ACC112 (cell line): Measurements from ENCODE around the gene DLG1.
A peak's percentile ranks its signal among the peaks of the same experiment; 100 is the strongest.

Experiments used
- H2AFZ ChIP-seq: fragments of 200-600 bp; sonication (generic); one replicate; pipeline ENCODE4 v1.6.0; 2017; ENCODE audit warnings: antibody characterized with exemption, low read length; ENCODE audit not compliant: unreplicated experiment
- H3K27ac ChIP-seq: fragments of 200-600 bp; sonication (generic); 2 replicates; pipeline ENCODE4 v1.5.1; 2014; ENCODE audit warnings: low read depth, mild to moderate bottlenecking, antibody characterized with exemption, low read length, moderate library complexity
- H3K27me3 ChIP-seq: fragments of 200-600 bp; sonication (generic); 2 replicates; pipeline ENCODE4 v1.6.1; 2014; ENCODE audit warnings: mild to moderate bottlenecking, antibody characterized with exemption, low read length, moderate library complexity, mixed read lengths; ENCODE audit not compliant: insufficient read depth
- H3K36me3 ChIP-seq: fragments of 200-600 bp; sonication (generic); 2 replicates; pipeline ENCODE4 v1.6.1; 2016; ENCODE audit warnings: mild to moderate bottlenecking, antibody characterized with exemption, low read length, moderate library complexity, mixed read lengths; ENCODE audit not compliant: insufficient read depth
- H3K4me1 ChIP-seq: fragments of 200-600 bp; sonication (generic); one replicate; pipeline ENCODE4 v1.6.1; 2016; ENCODE audit warnings: low read length, mixed read lengths; ENCODE audit not compliant: insufficient read depth, unreplicated experiment, control insufficient read depth
- H3K4me3 ChIP-seq: fragments of 200-600 bp; sonication (generic); 2 replicates; pipeline ENCODE4 v1.5.1; 2014; ENCODE audit warnings: mild to moderate bottlenecking, low read depth, low read length
- H3K79me2 ChIP-seq: fragments of 200-600 bp; sonication (generic); one replicate; pipeline ENCODE4 v1.6.0; 2016; ENCODE audit warnings: low read length; ENCODE audit not compliant: control insufficient read depth, unreplicated experiment, insufficient read depth

DLG1 gene

DNA sequence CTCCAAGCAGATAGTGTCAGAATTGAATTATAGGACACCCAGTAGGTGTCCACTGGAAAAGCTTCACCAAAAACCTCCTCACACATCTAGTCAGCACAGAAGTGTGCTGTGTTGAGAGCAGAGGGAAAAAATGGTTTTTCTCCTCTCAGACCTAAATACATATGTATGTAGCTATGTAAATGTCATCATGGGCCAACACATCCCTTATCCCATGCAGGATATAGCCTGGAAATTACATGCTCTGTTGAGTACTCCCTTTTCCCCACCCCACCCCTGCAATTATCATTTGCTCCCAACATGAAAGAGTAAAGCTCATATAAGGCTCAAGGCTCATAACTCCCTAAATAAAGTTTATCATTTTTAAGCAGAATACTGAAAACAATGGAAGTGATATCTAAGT lies 35.7 kb downstream of the DLG1 start:
- H3K4me1 ChIP-seq: no peaks in the 10 kb centered on the region
- H3K4me3 ChIP-seq: no peak overlapping the region
- peaks cover 50% of the 10 kb centered on the region for H3K79me2 ChIP-seq
- H3K27ac ChIP-seq: no peak overlapping the region
- no peak overlapping the region for H2AFZ ChIP-seq
- H3K27me3 ChIP-seq: no peaks in the 10 kb centered on the region
- no peaks in the 10 kb centered on the region for H3K36me3 ChIP-seq

DNA sequence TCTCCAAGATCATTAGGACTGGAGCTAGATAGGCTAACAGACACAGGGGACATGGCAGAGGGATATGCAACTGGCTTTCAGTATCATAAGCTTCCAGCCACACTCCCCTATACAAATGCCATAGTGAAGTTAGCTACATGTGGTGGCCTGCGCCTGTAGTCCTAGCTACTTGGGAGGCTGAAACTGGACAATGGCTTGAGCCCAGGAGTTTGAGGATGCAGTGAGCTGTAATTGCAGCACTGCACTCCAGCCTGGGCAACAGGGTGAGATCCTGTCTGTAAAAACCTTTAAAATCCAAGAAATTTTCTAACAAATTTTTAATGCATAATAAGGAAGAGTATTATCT lies 37.3 kb downstream of the DLG1 start:
- H3K79me2 ChIP-seq: peaks cover 47% of the 10 kb centered on the region
- H3K4me1 ChIP-seq: peaks cover 5% of the 10 kb centered on the region
- no peaks in the 10 kb centered on the region for H3K36me3 ChIP-seq
- no peaks in the 10 kb centered on the region for H3K27me3 ChIP-seq
- no peak overlapping the region for H2AFZ ChIP-seq
- H3K27ac ChIP-seq: no peak overlapping the region
- no peak overlapping the region for H3K4me3 ChIP-seq

DNA sequence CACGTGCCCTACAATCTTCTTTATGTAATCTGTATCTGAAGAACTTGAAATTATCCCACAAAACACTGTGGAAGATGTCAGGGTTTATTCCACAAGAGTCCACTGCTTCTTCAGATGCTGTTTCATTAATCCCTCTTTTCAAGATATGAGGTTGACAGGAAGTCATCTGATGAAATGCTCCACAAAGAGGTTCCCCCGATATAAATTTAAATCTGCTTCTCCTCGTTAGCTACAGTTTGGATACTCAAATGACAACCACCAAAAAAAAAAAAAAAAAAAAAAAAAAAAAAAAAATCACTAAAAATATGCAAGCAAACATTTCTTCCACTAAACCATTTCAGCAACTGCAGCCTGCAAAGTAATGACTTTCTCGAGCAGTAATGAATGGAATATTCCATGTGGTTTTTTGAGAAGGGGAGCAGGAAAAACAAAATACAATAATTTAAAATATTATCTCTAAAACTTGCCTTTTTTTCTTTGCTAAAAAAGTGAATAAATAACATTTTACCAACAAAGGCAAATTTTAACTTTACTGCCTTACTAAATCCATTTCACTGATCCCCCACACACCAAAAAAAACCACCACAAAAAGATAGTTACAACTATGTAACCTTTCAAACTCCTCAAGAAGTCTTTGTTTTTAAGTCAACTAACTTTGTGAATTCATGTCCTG lies 37.8 kb downstream of the DLG1 start:
- Histone ChIP-seq H3K79me2 (peaks cover 50% of the 10 kb centered on the region), H3K27ac (no peak overlapping the region), H3K4me1 (peaks cover 5% of the 10 kb centered on the region), H2AFZ (no peak overlapping the region), H3K4me3 (no peak overlapping the region), H3K36me3 (no peaks in the 10 kb centered on the region), H3K27me3 (no peaks in the 10 kb centered on the region)

DNA sequence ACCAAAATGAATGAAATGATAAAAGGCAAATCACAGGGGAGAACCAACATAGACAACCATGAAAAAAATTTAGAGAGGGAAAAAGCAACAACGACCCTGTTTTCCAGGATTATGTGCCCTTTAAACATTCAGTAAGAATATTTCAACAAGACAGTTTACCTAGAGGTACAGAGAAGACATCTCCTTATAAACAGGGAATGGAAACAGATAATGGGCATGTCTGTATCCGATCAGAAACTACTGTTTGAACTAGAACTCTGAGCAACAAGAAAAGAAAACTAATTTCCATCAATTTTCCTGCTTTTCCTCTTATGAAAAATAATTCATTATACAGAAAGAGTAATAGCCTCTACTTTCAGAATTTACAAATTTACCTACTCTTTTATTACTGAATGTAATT lies 39.3 kb downstream of the DLG1 start:
- no peaks in the 10 kb centered on the region for H3K36me3 ChIP-seq
- H3K79me2 ChIP-seq: peaks cover 58% of the 10 kb centered on the region
- H3K4me3 ChIP-seq: no peak overlapping the region
- peaks cover 5% of the 10 kb centered on the region for H3K4me1 ChIP-seq
- no peaks in the 10 kb centered on the region for H3K27me3 ChIP-seq
- H2AFZ ChIP-seq: no peak overlapping the region
- no peak overlapping the region for H3K27ac ChIP-seq

DNA sequence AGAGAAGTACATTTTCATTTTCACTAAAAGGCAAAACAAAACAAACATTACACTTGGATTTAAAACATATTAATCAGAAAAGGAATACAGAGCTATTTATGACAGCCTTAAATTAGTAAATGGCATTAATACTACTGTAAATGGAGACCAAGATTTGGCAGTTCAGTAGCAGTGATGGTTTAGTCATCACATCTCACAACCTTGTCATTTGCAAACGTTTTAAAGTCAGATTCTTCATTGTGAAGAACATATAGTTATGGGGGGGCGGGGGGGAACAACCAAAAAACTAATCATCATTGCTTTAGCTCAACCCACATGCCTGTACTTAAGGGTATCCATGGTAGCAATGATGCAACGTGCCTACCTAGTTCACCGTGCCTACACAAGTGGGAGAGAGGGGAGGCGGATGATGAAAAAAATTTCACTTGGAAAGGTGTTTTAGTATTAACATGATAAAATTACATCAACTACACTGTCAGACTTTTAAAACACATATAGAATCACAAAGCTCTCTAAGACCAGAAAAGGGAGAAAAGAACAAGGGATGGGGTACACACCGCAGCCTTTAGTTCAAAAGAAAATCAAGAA lies 40.1 kb downstream of the DLG1 start:
- Histone ChIP-seq H3K4me3 (no peak overlapping the region), H3K36me3 (no peaks in the 10 kb centered on the region), H3K79me2 (peaks cover 66% of the 10 kb centered on the region), H2AFZ (no peak overlapping the region), H3K27ac (no peak overlapping the region), H3K27me3 (no peaks in the 10 kb centered on the region), H3K4me1 (peaks cover 5% of the 10 kb centered on the region)

DNA sequence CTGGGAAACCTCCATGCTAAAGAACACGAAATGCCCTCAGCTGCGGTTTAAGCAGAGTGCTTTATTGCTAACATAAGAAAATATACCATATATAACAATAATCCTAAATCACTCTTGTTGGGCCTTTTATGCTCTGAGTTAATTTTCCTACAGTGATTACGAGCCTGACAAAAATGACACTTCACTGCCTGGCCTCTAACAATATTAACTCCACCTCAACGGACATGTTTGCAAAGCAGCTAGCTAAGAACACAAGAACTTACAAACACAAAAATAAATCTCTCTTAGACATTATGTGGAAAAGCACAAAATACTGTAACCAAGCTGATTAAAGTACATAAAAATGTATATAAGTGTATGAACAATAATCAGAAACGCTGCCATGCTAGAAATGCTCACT lies 40.7 kb downstream of the DLG1 start:
- Histone ChIP-seq H3K27me3 (no peaks in the 10 kb centered on the region), H2AFZ (no peak overlapping the region), H3K36me3 (no peaks in the 10 kb centered on the region), H3K27ac (peak overlapping the region; percentile 27; the same call in 1 of the 2 replicates), H3K4me3 (no peak overlapping the region), H3K4me1 (peaks cover 5% of the 10 kb centered on the region), H3K79me2 (peaks cover 69% of the 10 kb centered on the region)

DNA sequence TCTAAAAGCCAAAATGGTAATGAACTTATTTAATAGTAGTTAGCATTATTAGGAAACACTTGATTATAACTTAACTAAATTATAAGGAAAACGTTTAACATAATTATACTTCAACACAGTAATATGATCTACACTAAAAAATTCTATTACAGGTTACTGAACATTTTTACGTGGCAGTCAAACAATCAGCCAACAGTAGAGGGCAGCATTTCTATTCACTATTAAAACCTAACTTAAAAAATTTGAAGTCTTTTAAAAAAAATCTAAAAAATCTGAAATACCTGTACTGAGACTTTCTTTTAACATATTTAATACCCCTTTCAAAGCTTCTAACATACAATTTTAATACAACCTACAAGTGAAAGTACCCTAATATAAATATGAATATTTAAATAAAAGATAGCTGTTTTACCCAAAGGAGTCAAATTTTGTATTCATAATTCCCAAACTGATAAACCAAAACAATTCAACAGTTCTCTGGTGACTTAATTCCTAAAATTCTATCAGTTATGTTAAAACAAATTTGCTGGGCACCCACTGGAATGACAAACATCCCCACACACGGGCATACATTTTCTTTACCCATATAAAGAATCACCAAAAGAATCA lies 41.5 kb downstream of the DLG1 start:
- H3K27ac ChIP-seq: peak overlapping the region; percentile 27; the same call in 1 of the 2 replicates
- no peak overlapping the region for H3K4me3 ChIP-seq
- H3K79me2 ChIP-seq: peaks cover 69% of the 10 kb centered on the region
- H2AFZ ChIP-seq: no peak overlapping the region
- H3K36me3 ChIP-seq: no peaks in the 10 kb centered on the region
- no peaks in the 10 kb centered on the region for H3K27me3 ChIP-seq
- peaks cover 5% of the 10 kb centered on the region for H3K4me1 ChIP-seq

DNA sequence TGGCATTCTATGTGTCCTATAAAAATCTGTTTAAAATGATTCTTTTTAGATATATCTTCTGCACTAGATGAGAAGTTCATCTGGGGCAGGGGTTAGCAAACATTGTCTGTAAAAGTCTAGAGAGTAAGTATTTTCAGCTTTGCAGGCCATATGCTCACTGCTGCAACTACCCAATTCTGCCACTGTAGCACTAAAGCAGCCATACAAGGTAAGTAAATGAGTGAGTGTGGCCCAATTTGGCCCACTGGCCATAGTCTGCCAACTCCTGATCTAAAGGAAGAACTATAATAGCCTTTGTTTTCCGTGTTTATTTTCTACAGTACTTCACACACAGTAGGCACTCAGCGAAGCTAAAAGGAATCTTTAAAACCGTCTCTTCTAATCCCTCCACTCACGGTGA lies 42.3 kb downstream of the DLG1 start:
- Histone ChIP-seq H3K27me3 (no peaks in the 10 kb centered on the region), H3K4me1 (peaks cover 5% of the 10 kb centered on the region), H3K36me3 (no peaks in the 10 kb centered on the region), H2AFZ (no peak overlapping the region), H3K79me2 (peaks cover 73% of the 10 kb centered on the region), H3K27ac (no peak overlapping the region), H3K4me3 (no peak overlapping the region)

DNA sequence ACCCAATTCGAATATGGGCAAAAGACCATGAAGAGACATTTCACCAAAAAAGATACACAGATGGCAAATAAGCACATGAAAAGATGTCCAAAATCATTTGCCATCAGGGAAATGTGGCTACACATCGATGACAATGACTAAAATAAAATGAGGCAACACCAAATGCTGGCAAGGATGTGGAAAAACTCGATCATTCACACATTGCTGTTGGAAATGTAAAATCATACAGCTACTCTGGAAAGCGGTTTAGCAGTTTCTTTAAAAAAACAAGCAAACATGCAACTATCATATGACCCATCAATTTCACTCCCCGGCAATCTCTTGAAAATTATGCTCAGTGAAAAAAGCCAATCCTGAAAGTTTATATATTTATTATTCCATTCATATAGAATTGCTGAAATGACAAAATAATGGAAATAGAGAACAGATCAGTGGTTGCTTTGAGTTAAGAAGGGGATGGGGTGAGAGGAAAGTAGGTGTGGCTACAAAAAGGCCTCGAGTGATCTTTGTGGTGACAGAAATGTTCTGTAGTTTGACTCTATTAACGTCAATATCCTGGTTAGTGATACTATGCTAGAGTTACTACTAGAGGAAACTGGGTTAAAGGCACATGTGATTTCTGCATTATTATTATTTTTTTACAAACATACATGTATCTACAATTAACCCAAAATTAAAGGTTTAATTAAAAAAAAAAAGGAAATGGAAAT lies 45.0 kb downstream of the DLG1 start:
- Histone ChIP-seq H3K79me2 (peaks cover 90% of the 10 kb centered on the region), H3K27me3 (no peaks in the 10 kb centered on the region), H3K4me1 (peaks cover 5% of the 10 kb centered on the region), H3K36me3 (peaks cover 15% of the 10 kb centered on the region), H3K4me3 (no peak overlapping the region), H3K27ac (no peak overlapping the region), H2AFZ (no peak overlapping the region)

DNA sequence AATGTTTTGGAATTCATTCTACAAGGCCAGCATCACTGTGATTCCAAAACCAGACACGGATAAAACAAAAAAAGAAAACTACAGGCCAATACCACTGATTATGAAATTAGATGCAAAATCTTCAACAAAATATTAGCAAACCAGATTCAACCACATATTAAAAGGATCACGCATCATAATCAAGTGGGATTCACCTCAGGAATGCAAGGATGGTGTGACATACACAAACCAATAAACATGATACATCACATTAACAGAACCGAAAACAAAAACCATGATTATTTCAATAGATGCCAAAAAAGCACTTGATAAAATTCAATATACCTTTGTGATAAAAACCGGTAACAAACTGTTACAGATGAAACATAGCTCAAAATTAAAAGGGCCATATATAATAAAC lies 48.9 kb downstream of the DLG1 start:
- H2AFZ ChIP-seq: no peak overlapping the region
- H3K4me1 ChIP-seq: no peaks in the 10 kb centered on the region
- no peak overlapping the region for H3K27ac ChIP-seq
- H3K4me3 ChIP-seq: no peak overlapping the region
- H3K36me3 ChIP-seq: peaks cover 39% of the 10 kb centered on the region
- no peaks in the 10 kb centered on the region for H3K27me3 ChIP-seq
- H3K79me2 ChIP-seq: peaks cover 90% of the 10 kb centered on the region
